CD4-positive, alpha-beta T cell treated with Interferon alpha-2 for 1 hour (primary cell): ENCODE measurements around the gene IL4I1.

Experiments used
- DNase-seq, 2 donors: peaks; one replicate each; pipeline ENCODE4 v3.0.0-alpha.2; 2020 to 2022

The IL4I1 gene

GRCh38 chr19:49924004-49924880, 27.6 kb upstream of the IL4I1 start:
- no peak for DNase-seq

GRCh38 chr19:49923055-49924003, 26.6 kb upstream of the IL4I1 start:
- DNase-seq, result no peak

- DNase-seq, result no peak
Observed at GRCh38 chr19:49921871-49922795, 25.4 kb upstream of the IL4I1 start.

- no peak for DNase-seq
Observed at GRCh38 chr19:49920624-49921363, 24.1 kb upstream of the IL4I1 start.

- no peak for DNase-seq
Observed at GRCh38 chr19:49918089-49918488, 21.4 kb upstream of the IL4I1 start.

GRCh38 chr19:49916839-49917733, 20.4 kb upstream of the IL4I1 start:
- DNase-seq, result no peak

- DNase-seq, result no peak
Observed at GRCh38 chr19:49915271-49915670, 18.6 kb upstream of the IL4I1 start.

GRCh38 chr19:49913720-49914119, 17.0 kb upstream of the IL4I1 start:
- no peak for DNase-seq

GRCh38 chr19:49912965-49913685, 16.4 kb upstream of the IL4I1 start:
- no peak for DNase-seq

- DNase-seq, result peak; percentile 48 to 66
Observed at GRCh38 chr19:49911381-49912145, 14.9 kb upstream of the IL4I1 start.

GRCh38 chr19:49910179-49910578, 13.5 kb upstream of the IL4I1 start:
- no peak for DNase-seq

- no peak for DNase-seq
Observed at GRCh38 chr19:49908480-49909420, 12.1 kb upstream of the IL4I1 start.

- peak in 1 of 2 donors; percentile 12 for DNase-seq
Observed at GRCh38 chr19:49907745-49908446, 11.2 kb upstream of the IL4I1 start.

- DNase-seq, result no peak
Observed at GRCh38 chr19:49906879-49907564, 10.3 kb upstream of the IL4I1 start.

- DNase-seq, result peak in 1 of 2 donors; percentile 29
Observed at GRCh38 chr19:49904136-49904535, 7.4 kb upstream of the IL4I1 start.

GRCh38 chr19:49895566-49896297, 955 bp downstream of the IL4I1 start:
- DNase-seq, result no peak
